GM19468 (cell line): Measurements from ENCODE around the gene PAM.

Experiments
- ATAC-seq: cut with Tn5 transposase; IDR thresholded peaks from one replicate; pipeline ENCODE4 v1.9.1; 2021; ENCODE audit warnings: mild to moderate bottlenecking, moderate library complexity, moderate number of reproducible peaks; ENCODE audit not compliant: unreplicated experiment; ENCODE audit errors: extremely low read depth

PAM gene

GRCh38 chr5:102802708-102803458 lies 47.8 kb downstream of the PAM start:
- ATAC-seq: no peak

GRCh38 chr5:102807878-102808502 lies 52.9 kb downstream of the PAM start:
- no peak for ATAC-seq

- no peak for ATAC-seq
These were observed 53.9 kb downstream of the PAM start for GRCh38 chr5:102809033-102809432.

- no peak for ATAC-seq
These were observed 56.9 kb downstream of the PAM start for GRCh38 chr5:102811972-102812371.

- no peak for ATAC-seq
These were observed 58.6 kb downstream of the PAM start for GRCh38 chr5:102813740-102814139.

GRCh38 chr5:102815084-102815483 lies 60.0 kb downstream of the PAM start:
- ATAC-seq: no peak

- no peak for ATAC-seq
These were observed 60.6 kb downstream of the PAM start for GRCh38 chr5:102815540-102816332.

GRCh38 chr5:102818345-102818744 lies 63.2 kb downstream of the PAM start:
- ATAC-seq: no peak

GRCh38 chr5:102818934-102819333 lies 63.8 kb downstream of the PAM start:
- no peak for ATAC-seq

- ATAC-seq: no peak
These were observed 64.5 kb downstream of the PAM start for GRCh38 chr5:102819634-102820033.

- ATAC-seq: no peak
These were observed 68.4 kb downstream of the PAM start for GRCh38 chr5:102823441-102823874.

- ATAC-seq: no peak
These were observed 71.5 kb downstream of the PAM start for GRCh38 chr5:102826629-102827028.

GRCh38 chr5:102830241-102830640 lies 75.1 kb downstream of the PAM start:
- ATAC-seq: no peak

- ATAC-seq: no peak
These were observed 77.3 kb downstream of the PAM start for GRCh38 chr5:102832445-102832844.

- ATAC-seq: no peak
These were observed 78.0 kb downstream of the PAM start for GRCh38 chr5:102833146-102833545.

- no peak for ATAC-seq
These were observed 79.4 kb downstream of the PAM start for GRCh38 chr5:102834438-102834964.

GRCh38 chr5:102835717-102836116 lies 80.6 kb downstream of the PAM start:
- no peak for ATAC-seq

- ATAC-seq: no peak
These were observed 85.9 kb downstream of the PAM start for GRCh38 chr5:102841021-102841420.

GRCh38 chr5:102843997-102844396 lies 88.9 kb downstream of the PAM start:
- ATAC-seq: no peak

GRCh38 chr5:102845041-102845440 lies 89.9 kb downstream of the PAM start:
- ATAC-seq: no peak

- ATAC-seq: no peak
These were observed 95.4 kb downstream of the PAM start for GRCh38 chr5:102850503-102850902.
